ENCODE data around the gene RAP1GAP2. TPM values are rescaled to one million over a fixed set of nuclear protein-coding genes. Genes with fewer than 3 reads are reported as not detected.
"Not testable (repeated sequence)": the region's sequence is repeated elsewhere in the genome, so short reads cannot be mapped to it uniquely, and the experiment has no call there.

Gene RAP1GAP2
- total RNA-seq, 1 donor from 2014 or later = 0.79 TPM

DNA sequence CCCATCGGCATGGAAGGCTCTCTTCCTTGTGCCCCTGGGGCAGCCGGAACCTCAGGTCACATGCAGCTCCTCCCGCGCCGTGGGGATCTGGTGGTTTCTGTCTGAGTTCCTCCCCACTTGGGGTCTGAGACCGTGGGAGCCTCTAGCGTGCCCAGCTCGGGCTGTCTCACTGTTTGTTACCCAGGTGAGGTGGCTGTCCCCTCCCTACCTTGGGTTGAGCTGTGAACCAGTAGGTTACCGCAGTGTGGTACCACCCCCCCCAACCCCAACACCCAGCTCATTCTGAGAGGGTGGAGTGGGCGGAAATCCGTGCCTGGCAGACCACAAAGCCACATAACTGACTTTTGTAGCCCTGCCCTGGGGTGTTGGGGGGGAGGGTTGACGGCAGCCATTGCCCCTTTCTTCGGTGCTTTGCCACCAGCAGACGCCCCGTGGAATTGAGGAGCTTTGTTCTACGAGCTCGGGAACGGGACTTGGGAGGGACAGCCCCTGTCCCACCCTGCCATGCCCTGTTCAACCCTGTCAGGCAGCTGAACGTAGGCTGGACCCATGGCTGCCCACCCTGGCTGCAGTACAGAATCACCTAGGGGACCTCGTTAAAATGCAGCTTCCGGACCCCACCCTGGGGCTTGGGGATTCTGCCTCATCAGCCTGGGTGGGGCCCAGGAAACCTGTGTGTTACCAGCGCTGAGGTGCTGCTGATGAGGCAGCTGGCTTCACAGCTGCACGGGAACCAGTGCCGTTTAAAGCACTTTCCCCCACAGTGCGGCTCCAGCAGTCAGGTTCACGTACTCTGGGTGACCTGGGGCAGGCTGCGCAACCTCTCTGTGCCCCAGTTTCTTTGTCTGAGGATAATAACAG, 18.5 kb downstream of the RAP1GAP2 start:
- DNase-seq = peak; percentile 97
- Mint-ChIP-seq H3K4me3 (peak overlapping the region; percentile 55), H3K4me1 (peaks cover 28% of the 10 kb centered on the region), H3K36me3 (ENCODE audit: low read depth) (peaks cover 3% of the 10 kb centered on the region), H3K9me3 (no peaks in the 10 kb centered on the region), H3K27me3 (peaks cover 26% of the 10 kb centered on the region), H3K27ac (peak overlapping the region; percentile 53)
- intact Hi-C loops (cut with micrococcal nuclease) = no loop called here

DNA sequence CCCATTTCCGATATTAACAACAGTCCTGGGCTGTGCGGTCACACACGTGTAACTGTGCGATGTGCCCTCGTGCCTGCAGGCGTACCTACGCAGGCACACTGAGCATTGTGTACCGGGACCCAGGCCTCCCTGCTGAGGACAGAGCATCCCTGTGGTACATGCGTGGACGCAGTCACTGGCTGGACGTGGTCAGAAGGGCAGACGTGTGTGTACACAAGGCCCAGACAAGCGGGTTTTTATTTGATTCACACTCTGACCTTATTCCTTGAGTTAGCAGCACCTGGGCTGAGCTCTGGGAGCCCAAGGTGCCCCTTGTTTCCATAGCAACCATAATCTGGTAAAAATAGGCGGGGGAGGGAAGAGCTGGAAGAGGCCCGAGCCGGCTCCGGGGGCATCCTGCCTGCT, 19.5 kb downstream of the RAP1GAP2 start:
- peak overlapping the region; percentile 41 for H3K4me3 Mint-ChIP-seq
- no peak overlapping the region for H3K27ac Mint-ChIP-seq
- peaks cover 3% of the 10 kb centered on the region for H3K36me3 Mint-ChIP-seq (ENCODE audit: low read depth)
- H3K27me3 Mint-ChIP-seq = peaks cover 29% of the 10 kb centered on the region
- no peaks in the 10 kb centered on the region for H3K9me3 Mint-ChIP-seq
- peak; percentile 62 for DNase-seq
- H3K4me1 Mint-ChIP-seq = peaks cover 28% of the 10 kb centered on the region
- intact Hi-C loops (cut with micrococcal nuclease) = no loop called here

DNA sequence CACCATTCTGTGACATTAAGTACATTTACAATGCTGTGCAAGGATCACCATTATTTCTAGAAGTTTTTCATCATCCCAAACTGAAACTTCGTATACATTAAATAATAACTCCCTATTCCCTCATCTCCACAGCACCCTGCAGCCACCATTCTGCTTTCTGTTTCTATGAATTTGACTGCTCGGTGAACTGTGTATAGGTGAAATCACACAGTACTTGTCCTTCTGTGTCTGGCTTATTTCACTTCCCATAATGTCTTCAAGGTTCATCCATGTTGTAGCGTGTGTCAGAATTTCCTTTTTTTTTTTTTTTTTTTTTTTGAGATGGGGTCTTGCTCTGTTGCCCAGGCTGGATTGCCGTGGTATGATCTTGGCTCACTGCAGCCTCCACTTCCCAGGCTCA, 20.4 kb downstream of the RAP1GAP2 start:
- peaks cover 27% of the 10 kb centered on the region for H3K27me3 Mint-ChIP-seq

GRCh38 chr17:2819294-2819693, 23.1 kb downstream of the RAP1GAP2 start:
- intact Hi-C loops (cut with micrococcal nuclease); H3K9me3 Mint-ChIP-seq: not testable (repeated sequence)

More for the DNA sequence above, 20.4 kb downstream of the RAP1GAP2 start:
- DNase-seq = no peak
- H3K9me3 Mint-ChIP-seq = no peaks in the 10 kb centered on the region
- H3K4me3 Mint-ChIP-seq = no peak overlapping the region
- no peak overlapping the region for H3K27ac Mint-ChIP-seq
- intact Hi-C loops (cut with micrococcal nuclease) = no loop called here
- peaks cover 2% of the 10 kb centered on the region for H3K36me3 Mint-ChIP-seq (ENCODE audit: low read depth)
- H3K4me1 Mint-ChIP-seq = peaks cover 28% of the 10 kb centered on the region

DNA sequence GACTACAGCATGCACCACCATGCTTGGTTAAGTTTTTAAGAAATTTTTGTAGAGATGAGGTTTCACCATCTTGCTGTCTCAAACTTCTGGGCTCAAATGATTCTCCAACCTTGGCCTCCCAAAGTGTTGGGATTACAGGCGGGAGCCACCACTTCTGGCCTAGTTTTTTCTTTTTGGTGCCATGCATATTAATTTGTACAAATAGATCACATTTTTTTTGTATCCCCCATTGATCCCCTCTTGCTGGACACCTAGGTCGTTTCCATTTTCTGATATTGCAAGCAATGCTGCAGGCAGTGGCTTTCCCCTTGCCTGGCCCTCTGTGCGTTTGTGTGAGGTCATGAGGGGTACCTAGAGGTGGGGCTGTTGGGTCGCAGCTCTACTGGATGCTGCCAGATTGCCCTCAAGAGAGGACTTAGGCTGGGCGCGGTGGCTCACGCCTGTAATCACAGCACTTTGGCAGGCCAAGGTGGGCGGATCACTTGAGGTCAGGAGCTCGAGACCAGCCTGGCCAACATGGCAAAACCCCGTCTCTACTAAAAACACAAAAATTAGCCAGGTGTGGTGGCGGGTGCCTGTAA, 23.8 kb downstream of the RAP1GAP2 start:
- H3K27me3 Mint-ChIP-seq = peaks cover 16% of the 10 kb centered on the region
- no peak overlapping the region for H3K27ac Mint-ChIP-seq
- DNase-seq = no peak
- H3K4me3 Mint-ChIP-seq = no peak overlapping the region
- peaks cover 12% of the 10 kb centered on the region for H3K4me1 Mint-ChIP-seq
- intact Hi-C loops (cut with micrococcal nuclease) = no loop called here
- H3K9me3 Mint-ChIP-seq = no peaks in the 10 kb centered on the region
- H3K36me3 Mint-ChIP-seq (ENCODE audit: low read depth) = peaks cover 5% of the 10 kb centered on the region

More at GRCh38 chr17:2819294-2819693, 23.1 kb downstream of the RAP1GAP2 start:
- DNase-seq; H3K27ac Mint-ChIP-seq; H3K4me3 Mint-ChIP-seq; H3K36me3 Mint-ChIP-seq (ENCODE audit: low read depth): not testable (repeated sequence)
- H3K27me3 Mint-ChIP-seq = peaks cover 16% of the 10 kb centered on the region
- peaks cover 16% of the 10 kb centered on the region for H3K4me1 Mint-ChIP-seq

DNA sequence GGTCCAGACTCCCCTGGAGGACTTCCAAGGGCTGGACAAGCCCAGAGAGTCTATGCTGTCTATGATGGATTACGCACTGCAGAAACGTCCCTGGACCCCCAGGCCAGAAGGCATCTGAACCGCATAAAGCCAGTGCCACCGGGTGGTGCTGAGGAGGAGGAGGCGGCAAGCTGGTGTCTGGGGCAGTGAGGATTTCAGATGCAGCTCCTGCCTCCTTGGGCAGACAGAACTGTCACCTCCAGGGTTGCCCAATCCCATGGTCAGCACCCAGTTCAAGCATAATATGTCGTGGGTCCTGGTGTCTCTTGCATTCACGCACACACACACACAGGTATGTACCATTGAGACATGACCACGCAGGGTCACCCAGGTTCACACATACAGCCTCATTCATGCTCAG, 25.6 kb downstream of the RAP1GAP2 start:
- no peak for DNase-seq
- Mint-ChIP-seq H3K4me3 (no peak overlapping the region), H3K27me3 (peaks cover 15% of the 10 kb centered on the region), H3K27ac (no peak overlapping the region), H3K9me3 (no peaks in the 10 kb centered on the region), H3K36me3 (ENCODE audit: low read depth) (peaks cover 5% of the 10 kb centered on the region), H3K4me1 (peaks cover 14% of the 10 kb centered on the region)
- intact Hi-C loops (cut with micrococcal nuclease) = no loop called here

GRCh38 chr17:2822358-2822757, 26.1 kb downstream of the RAP1GAP2 start:
- H3K27me3 Mint-ChIP-seq = peaks cover 15% of the 10 kb centered on the region
- no peak overlapping the region for H3K27ac Mint-ChIP-seq
- intact Hi-C loops (cut with micrococcal nuclease) = no loop called here
- peaks cover 5% of the 10 kb centered on the region for H3K36me3 Mint-ChIP-seq (ENCODE audit: low read depth)
- peaks cover 17% of the 10 kb centered on the region for H3K4me1 Mint-ChIP-seq
- no peak overlapping the region for H3K4me3 Mint-ChIP-seq
- DNase-seq = no peak
- H3K9me3 Mint-ChIP-seq = no peaks in the 10 kb centered on the region

GRCh38 chr17:2825253-2825970, 29.2 kb downstream of the RAP1GAP2 start:
- DNase-seq = no peak
- Mint-ChIP-seq H3K27me3 (peaks cover 11% of the 10 kb centered on the region), H3K27ac (no peak overlapping the region), H3K4me3 (no peak overlapping the region), H3K4me1 (peaks cover 22% of the 10 kb centered on the region), H3K9me3 (no peaks in the 10 kb centered on the region), H3K36me3 (ENCODE audit: low read depth) (peaks cover 5% of the 10 kb centered on the region)
- intact Hi-C loops (cut with micrococcal nuclease) = loop anchor here (5.0 kb wide), 1 partner anchor 38 kb away; no protein-coding TSS in a partner anchor

DNA sequence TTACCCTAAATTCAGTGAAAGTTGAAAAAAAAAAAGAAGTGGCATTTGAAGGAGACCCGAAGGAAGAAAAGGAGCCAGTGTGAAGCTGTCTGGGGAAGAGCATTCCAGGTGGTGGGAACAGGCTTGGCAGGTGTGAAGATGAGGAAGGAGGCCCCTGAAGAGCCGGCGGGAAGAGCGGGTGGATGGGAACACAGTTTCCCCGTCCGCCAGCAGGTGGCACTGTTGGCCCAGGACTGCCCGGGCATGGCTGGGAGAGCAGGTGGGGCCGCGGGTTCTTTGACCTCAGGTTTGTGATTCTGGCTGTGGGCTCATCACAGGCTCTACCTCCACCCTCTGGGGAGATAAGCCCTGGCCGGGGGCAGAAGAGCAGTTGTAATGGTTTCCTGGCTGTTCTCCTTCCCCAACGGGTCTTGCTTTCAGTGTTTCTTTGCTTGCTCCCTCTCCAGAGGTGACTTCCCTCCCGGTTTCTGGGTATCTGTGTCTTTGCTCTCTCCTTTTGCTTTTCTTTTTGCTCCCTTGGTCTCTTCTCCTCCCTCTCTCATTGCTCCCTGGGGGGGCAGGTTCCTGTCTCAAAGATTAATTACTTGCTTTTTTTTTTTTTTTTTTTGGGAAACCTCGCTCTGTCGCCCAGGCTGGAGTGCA, 32.3 kb downstream of the RAP1GAP2 start:
- no peak overlapping the region for H3K27ac Mint-ChIP-seq
- peak overlapping the region; percentile 34 for H3K4me3 Mint-ChIP-seq

DNA sequence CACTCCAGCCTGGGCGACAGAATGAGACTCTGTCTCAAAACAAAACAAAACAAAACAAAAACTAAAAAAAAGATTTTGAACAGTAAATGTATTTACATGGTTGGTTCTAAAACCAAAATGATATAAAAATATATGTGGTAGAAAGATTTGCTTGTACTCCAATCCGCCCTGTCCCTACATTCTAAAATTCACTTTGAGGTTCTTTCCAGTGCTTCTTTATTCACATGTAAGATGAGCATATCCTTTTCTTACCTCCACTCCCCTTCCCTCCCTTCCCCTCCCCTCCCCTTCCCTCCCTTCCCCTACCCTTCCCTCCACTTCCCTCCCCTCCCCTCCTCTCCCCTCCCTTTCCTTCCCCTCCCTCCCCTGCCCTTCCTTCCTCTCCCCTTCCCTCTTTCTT, 34.4 kb downstream of the RAP1GAP2 start:
- intact Hi-C loops (cut with micrococcal nuclease) = no loop called here
- H3K4me3 Mint-ChIP-seq = no peak overlapping the region
- peaks cover 5% of the 10 kb centered on the region for H3K27me3 Mint-ChIP-seq
- peaks cover 14% of the 10 kb centered on the region for H3K4me1 Mint-ChIP-seq
- no peaks in the 10 kb centered on the region for H3K9me3 Mint-ChIP-seq
- no peak for DNase-seq
- no peaks in the 10 kb centered on the region for H3K36me3 Mint-ChIP-seq (ENCODE audit: low read depth)
- H3K27ac Mint-ChIP-seq = no peak overlapping the region

More for the DNA sequence above, 32.3 kb downstream of the RAP1GAP2 start:
- Mint-ChIP-seq H3K36me3 (ENCODE audit: low read depth) (peaks cover 1% of the 10 kb centered on the region), H3K9me3 (no peaks in the 10 kb centered on the region), H3K27me3 (peaks cover 7% of the 10 kb centered on the region), H3K4me1 (peaks cover 20% of the 10 kb centered on the region)
- intact Hi-C loops (cut with micrococcal nuclease) = loop anchor here (2.0 to 5.0 kb wide), 3 partner anchors 41 to 184 kb away; no protein-coding TSS in a partner anchor
- peak; percentile 93 for DNase-seq

DNA sequence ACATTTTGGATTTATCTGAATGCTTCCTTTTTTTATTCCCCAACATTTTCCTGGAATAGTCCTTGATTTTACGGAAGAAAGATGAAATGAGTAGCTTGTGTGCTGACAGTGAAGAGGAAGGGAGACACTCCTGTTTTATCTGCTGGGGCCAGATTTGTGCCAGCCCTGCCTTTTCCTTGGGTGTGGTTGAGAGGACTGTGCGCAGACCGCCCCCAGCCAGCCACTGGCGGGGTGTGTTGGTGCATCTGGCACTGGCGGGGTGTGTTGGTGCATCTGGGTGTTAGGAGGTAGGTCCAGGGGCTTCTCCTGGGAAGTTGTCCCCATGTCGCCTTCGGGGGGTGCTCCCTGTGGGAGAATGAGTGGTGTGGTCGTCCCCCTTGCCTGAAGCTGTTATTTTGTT, 39.5 kb downstream of the RAP1GAP2 start:
- DNase-seq = no peak
- H3K27ac Mint-ChIP-seq = no peak overlapping the region
- no peaks in the 10 kb centered on the region for H3K9me3 Mint-ChIP-seq
- H3K4me3 Mint-ChIP-seq = no peak overlapping the region
- peaks cover 6% of the 10 kb centered on the region for H3K27me3 Mint-ChIP-seq
- intact Hi-C loops (cut with micrococcal nuclease) = no loop called here
- peaks cover 7% of the 10 kb centered on the region for H3K4me1 Mint-ChIP-seq
- H3K36me3 Mint-ChIP-seq (ENCODE audit: low read depth) = peaks cover 2% of the 10 kb centered on the region

DNA sequence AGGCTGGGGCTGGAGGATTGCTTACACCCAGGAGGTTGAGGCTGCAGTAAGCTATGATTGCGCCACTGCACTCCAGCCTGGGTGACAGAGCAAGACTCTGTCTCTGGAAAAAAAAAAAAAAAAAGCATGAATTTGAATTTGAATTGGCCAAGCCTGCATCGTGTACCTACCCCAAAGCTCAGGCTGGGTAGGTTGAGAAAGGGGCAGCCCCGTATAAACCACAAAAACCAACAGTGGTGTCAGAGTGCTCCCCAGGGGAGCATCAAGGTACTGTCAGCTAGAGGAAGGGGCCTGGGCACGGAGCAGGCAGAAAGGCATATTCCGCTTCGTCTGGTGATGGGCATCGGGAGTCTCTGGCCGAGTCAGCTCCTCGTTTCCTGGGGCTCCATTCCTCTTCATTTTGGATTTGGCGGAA, 40.9 kb downstream of the RAP1GAP2 start:
- DNase-seq = peak; percentile 80
- peaks cover 7% of the 10 kb centered on the region for H3K4me1 Mint-ChIP-seq
- no peaks in the 10 kb centered on the region for H3K9me3 Mint-ChIP-seq
- H3K27me3 Mint-ChIP-seq = peaks cover 6% of the 10 kb centered on the region
- H3K27ac Mint-ChIP-seq = no peak overlapping the region
- H3K36me3 Mint-ChIP-seq (ENCODE audit: low read depth) = peaks cover 2% of the 10 kb centered on the region
- intact Hi-C loops (cut with micrococcal nuclease) = loop anchor here (1.0 kb wide), 1 partner anchor 51 kb away; no protein-coding TSS in a partner anchor
- H3K4me3 Mint-ChIP-seq = no peak overlapping the region

DNA sequence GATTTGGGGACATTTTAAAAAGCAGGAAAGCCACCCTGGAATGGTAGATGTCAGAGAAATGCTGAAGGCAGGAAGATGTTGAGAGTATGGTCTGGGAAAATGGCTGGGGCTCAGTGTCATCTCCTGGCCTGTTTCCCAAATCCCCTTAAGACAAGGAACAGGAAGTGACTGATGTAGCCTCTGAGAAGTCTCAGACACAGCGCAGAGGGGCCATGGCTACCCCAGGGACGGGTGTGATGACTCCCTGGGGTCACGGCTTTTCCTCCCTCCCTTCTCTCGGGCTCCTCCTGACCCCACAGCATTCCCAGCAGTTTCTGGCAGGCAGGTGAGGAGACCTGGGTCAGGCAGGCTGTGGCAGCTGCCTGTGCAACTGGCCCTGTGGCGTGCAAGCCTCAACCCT, 45.4 kb downstream of the RAP1GAP2 start:
- Mint-ChIP-seq H3K27me3 (peaks cover 9% of the 10 kb centered on the region), H3K4me3 (no peak overlapping the region), H3K27ac (no peak overlapping the region), H3K36me3 (ENCODE audit: low read depth) (peaks cover 2% of the 10 kb centered on the region), H3K9me3 (no peaks in the 10 kb centered on the region), H3K4me1 (peaks cover 5% of the 10 kb centered on the region)
- intact Hi-C loops (cut with micrococcal nuclease) = no loop called here
- no peak for DNase-seq
